GM12891 (cell line): ENCODE measurements around the gene ASPN.
A peak's percentile ranks its signal among the peaks of the same experiment; 100 is the strongest.

Source experiments
- DNase-seq: peaks from one replicate; pipeline ENCODE4 v3.0.0; 2011; ENCODE audit warnings: low spot score; ENCODE audit not compliant: insufficient read length
- FAIRE-seq: peaks from 2 replicates; lab custom pipeline; 2011; peaks lifted over from hg19 to GRCh38; lab: Jason Lieb, UNC
- PAX5 ChIP-seq: IDR thresholded peaks from 2 replicates; pipeline ENCODE4 v1.6.1; 2011; ENCODE audit warnings: low read length, moderate library complexity, mild to moderate bottlenecking; ENCODE audit not compliant: insufficient read depth, severe bottlenecking
- POLR2A ChIP-seq: IDR thresholded peaks from 2 replicates; pipeline ENCODE4 v1.6.1; 2011; ENCODE audit warnings: low read depth, low read length, control low read depth
- POLR2AphosphoS5 ChIP-seq: IDR thresholded peaks from 2 replicates; pipeline ENCODE4 v1.6.1; 2011; ENCODE audit warnings: low read depth, low read length, control low read depth
- POU2F2 ChIP-seq: IDR thresholded peaks from 2 replicates; pipeline ENCODE4 v1.6.1; 2011; ENCODE audit warnings: low read depth, mild to moderate bottlenecking, control low read depth, low read length, moderate library complexity
- SPI1 ChIP-seq: IDR thresholded peaks from 2 replicates; pipeline ENCODE4 v1.6.1; 2011; ENCODE audit warnings: low read depth, low read length, control low read depth
- TAF1 ChIP-seq: IDR thresholded peaks from 2 replicates; pipeline ENCODE4 v1.6.1; 2011; ENCODE audit warnings: low read depth, low read length, control low read depth

Gene ASPN

GRCh38 chr9:92493749-92494387 is 11.6 kb upstream of the ASPN start:
- no peak for FAIRE-seq
- TF ChIP-seq SPI1: no peak
- TF ChIP-seq POLR2A: no peak
- no peak for TF ChIP-seq TAF1
- TF ChIP-seq POLR2AphosphoS5: no peak
- no peak for TF ChIP-seq POU2F2
- DNase-seq: no peak

- no peak for DNase-seq
- FAIRE-seq: peak; percentile 16
- TF ChIP-seq POU2F2 (no peak), PAX5 (no peak), POLR2AphosphoS5 (no peak), TAF1 (no peak), SPI1 (no peak), POLR2A (no peak)
Measured at GRCh38 chr9:92492781-92493401, 10.6 kb upstream of the ASPN start.

- DNase-seq: no peak
- TF ChIP-seq PAX5 (no peak), POLR2A (no peak), POU2F2 (no peak), POLR2AphosphoS5 (no peak), TAF1 (no peak), SPI1 (no peak)
Measured at GRCh38 chr9:92488681-92489550, 6.6 kb upstream of the ASPN start.

DNA sequence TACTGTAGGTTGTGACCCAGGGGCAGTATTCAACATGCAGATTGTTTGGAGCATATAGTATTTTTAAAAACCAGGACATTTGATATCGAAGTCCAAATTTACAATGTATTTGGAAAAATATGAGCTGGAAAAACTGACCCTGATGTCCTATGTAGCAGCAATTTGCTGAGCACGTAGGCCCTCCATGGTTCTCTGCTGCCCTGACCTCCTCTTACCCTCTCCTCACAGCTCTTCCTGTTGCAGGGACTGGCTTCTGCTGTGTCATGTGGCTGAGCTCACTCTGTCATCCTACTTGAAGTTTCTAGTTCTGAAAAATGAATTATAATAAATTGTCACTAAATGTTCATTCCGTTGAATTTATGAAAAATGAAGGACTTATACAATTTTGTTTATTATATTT is 4.1 kb upstream of the ASPN start:
- DNase-seq (no peak), FAIRE-seq (no peak)
- no peak for TF ChIP-seq POLR2AphosphoS5
- no peak for TF ChIP-seq POU2F2
- no peak for TF ChIP-seq PAX5
- no peak for TF ChIP-seq POLR2A

More at GRCh38 chr9:92488681-92489550, 6.6 kb upstream of the ASPN start:
- no peak for FAIRE-seq

DNA sequence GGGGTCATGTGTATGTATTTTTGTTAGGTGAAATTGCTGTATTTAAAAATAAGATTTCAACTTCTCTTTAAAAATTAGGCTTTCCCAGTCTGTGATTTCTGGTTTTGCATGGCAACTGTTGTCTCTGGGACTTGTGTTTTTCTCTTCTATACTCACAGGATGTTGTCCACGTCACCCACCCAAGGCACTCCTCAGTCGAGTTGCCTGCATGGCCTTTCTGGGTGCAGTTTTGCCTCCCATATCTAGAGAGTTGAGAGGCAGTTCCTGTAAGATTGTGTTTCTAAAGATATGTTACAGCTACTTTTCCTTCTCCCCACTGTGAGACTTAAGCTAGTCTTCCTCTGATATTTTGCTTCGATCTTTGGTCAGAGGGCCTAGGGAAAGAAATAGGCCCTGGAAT is 2.3 kb upstream of the ASPN start:
- TF ChIP-seq POU2F2: no peak
- no peak for TF ChIP-seq POLR2A
- TF ChIP-seq SPI1: no peak
- TF ChIP-seq TAF1: no peak
- no peak for TF ChIP-seq POLR2AphosphoS5
- no peak for TF ChIP-seq PAX5
- DNase-seq (no peak), FAIRE-seq (no peak)

DNA sequence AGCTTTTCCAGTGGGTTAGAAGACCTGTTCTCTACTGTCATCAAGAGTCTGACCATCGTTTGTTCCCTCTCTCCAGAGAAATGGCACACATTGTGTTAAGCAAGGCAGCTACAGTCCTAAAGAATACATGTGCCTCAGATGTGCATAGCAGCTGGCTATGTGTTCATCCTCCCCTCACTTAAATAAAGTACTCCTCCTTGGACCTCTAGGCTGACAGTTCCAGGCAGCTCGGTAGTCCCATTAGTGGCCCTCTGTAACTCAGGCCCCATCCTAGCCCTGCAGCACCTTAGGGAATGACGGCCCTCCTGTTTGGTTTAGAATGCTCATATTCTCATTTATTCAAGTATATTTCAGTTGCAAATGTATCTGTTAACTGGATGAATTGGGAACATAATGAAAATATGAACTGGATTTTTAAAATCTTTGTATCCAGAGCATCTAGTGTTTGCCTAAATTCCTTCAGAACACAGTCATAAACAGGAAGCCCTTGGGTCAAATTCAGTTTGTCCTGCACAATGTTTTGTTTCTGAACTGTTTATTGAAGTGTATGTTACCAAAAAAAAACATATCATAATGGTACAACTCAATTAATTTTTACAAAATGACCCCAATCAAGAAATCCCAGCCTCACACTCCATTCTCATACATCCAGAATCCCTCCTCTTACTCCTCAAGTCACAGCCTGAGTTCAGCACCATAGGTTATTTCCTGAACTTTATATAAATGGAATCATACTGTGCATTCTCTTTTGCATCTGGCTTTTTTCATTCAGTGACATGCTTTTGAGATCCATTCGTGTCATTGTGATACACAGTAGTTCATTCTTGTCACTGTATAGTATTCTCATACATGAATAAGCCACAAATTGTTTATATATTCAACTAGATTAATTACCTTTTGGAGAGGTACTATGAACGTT is 1.6 kb upstream of the ASPN start:
- TF ChIP-seq POLR2AphosphoS5 (no peak), TAF1 (no peak), PAX5 (no peak), POU2F2 (no peak), POLR2A (no peak), SPI1 (no peak)
- DNase-seq (no peak), FAIRE-seq (no peak)

GRCh38 chr9:92482805-92483204 is 499 bp upstream of the ASPN start:
- TF ChIP-seq TAF1: no peak
- no peak for TF ChIP-seq POLR2AphosphoS5
- TF ChIP-seq POU2F2: no peak
- TF ChIP-seq PAX5: no peak
- TF ChIP-seq POLR2A: no peak
- TF ChIP-seq SPI1: no peak
- no peak for FAIRE-seq
- no peak for DNase-seq

DNA sequence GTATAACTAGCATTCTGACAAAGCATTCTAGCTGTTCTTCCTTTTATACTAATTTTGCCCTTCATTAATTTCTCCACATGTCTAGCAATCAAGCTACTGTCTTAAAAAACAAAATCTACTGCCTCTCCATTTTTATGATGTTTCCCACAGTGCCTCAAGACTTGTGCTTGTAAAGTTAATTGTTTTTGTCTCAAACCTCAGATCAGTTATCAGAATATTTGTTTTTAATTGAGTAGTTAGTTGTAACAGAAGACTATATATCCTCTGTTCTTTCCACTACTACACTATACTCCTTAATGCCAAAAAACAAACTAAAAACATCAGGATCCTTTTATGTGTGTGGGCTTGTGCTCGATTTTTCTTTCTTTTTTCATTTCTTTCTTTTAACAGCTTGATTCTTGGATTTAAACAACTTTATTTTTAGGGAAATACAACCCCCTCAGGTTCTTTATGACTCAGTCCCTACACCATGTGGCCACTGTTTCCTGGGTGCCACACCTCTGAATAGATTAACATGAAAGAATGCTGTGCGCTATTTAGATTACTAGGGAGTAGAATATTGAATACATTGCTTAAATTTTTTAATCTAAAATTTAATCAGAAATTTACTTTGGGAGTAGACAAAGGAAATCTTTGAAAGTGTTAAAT is 1.2 kb downstream of the ASPN start:
- no peak for TF ChIP-seq PAX5
- no peak for TF ChIP-seq POU2F2
- no peak for TF ChIP-seq POLR2A
- TF ChIP-seq TAF1: no peak
- TF ChIP-seq SPI1: no peak
- no peak for TF ChIP-seq POLR2AphosphoS5
- FAIRE-seq (no peak), DNase-seq (no peak)
